Glutamatergic neuron (in vitro differentiated cells): ENCODE results near the gene CHRNA7. TPM values are rescaled to one million over a fixed set of nuclear protein-coding genes. Genes with fewer than 3 reads are reported as not detected.

Experiments used
- DNase-seq: peaks from one replicate; pipeline ENCODE4 v3.0.0; 2022
- H3K27ac Mint-ChIP-seq: one replicate; pipeline ENCODE4 v1.8.0; 2020; ENCODE audit warnings: mild to moderate bottlenecking, mixed read lengths, inconsistent platforms; ENCODE audit not compliant: unreplicated experiment
- H3K27me3 Mint-ChIP-seq: one replicate; pipeline ENCODE4 v1.8.0; 2020; ENCODE audit warnings: mild to moderate bottlenecking, moderate library complexity, mixed read lengths, inconsistent platforms; ENCODE audit not compliant: unreplicated experiment
- H3K36me3 Mint-ChIP-seq: one replicate; pipeline ENCODE4 v1.8.0; 2020; ENCODE audit warnings: mild to moderate bottlenecking, mixed read lengths, inconsistent platforms; ENCODE audit not compliant: unreplicated experiment
- H3K4me1 Mint-ChIP-seq: one replicate; pipeline ENCODE4 v1.8.0; 2020; ENCODE audit warnings: mild to moderate bottlenecking, low read depth, mixed read lengths, inconsistent platforms; ENCODE audit not compliant: unreplicated experiment
- H3K4me3 Mint-ChIP-seq: one replicate; pipeline ENCODE4 v1.8.0; 2020; ENCODE audit warnings: mild to moderate bottlenecking, mixed read lengths, inconsistent platforms; ENCODE audit not compliant: unreplicated experiment
- H3K9me3 Mint-ChIP-seq: one replicate; pipeline ENCODE4 v1.8.0; 2020; ENCODE audit warnings: mild to moderate bottlenecking, moderate library complexity, mixed read lengths, inconsistent platforms; ENCODE audit not compliant: unreplicated experiment
- total RNA-seq: library from RNA; stranded (reverse); fragmentation: NEBNext Ultra II Directional; extraction: Animal tissue kit (Norgen Biotek cat#: 25700); gene quantifications from one replicate; pipeline ENCODE4 v1.2.1, GENCODE V29; 2021; ENCODE audit not compliant: unreplicated experiment
- TF ChIP-seq, protein P1 (sequence below): fragments of 200-600 bp; sonication (generic); IDR thresholded peaks from one replicate; pipeline ENCODE4 v1.5.0; 2021; ENCODE audit not compliant: partially characterized antibody, unreplicated experiment

CHRNA7 gene
- total RNA-seq, 1 donor from 2014 or later, result 19.1 TPM

DNA sequence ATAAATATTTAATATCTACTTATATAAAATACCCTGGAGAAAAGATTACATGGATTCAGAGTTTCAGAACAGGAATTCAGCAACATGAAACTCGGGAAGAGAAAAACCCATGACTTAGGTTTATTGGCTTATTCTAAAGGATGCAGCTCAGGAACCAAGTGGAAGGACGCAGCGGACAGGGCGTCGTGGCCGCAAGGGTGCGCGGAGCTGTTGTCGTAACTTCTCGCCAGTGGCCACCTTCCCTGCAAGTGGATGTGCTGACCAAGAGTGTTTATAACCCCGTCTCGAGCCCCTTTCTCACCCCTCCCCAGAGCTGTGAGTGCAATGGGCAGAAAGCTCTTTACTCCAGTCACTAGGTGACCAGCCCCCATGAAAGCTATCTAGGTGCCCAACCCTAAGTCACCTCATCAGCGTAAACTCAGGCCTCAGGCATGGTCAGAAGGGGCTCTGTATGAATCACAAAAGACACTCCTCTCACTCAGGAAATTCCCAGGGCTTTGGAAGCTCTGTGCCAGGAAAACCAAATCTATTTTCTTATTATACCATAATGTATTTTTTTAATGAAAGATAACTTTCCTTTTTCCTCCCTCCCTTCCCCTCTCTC lies 77.3 kb downstream of the CHRNA7 start:
- DNase-seq, result no peak
- Mint-ChIP-seq H3K9me3 (peaks cover 7% of the 10 kb centered on the region), H3K27me3 (no peaks in the 10 kb centered on the region), H3K36me3 (peaks cover 14% of the 10 kb centered on the region), H3K4me1 (peaks cover 18% of the 10 kb centered on the region), H3K4me3 (no peak overlapping the region), H3K27ac (no peak overlapping the region)
- TF ChIP-seq, protein P1, sequence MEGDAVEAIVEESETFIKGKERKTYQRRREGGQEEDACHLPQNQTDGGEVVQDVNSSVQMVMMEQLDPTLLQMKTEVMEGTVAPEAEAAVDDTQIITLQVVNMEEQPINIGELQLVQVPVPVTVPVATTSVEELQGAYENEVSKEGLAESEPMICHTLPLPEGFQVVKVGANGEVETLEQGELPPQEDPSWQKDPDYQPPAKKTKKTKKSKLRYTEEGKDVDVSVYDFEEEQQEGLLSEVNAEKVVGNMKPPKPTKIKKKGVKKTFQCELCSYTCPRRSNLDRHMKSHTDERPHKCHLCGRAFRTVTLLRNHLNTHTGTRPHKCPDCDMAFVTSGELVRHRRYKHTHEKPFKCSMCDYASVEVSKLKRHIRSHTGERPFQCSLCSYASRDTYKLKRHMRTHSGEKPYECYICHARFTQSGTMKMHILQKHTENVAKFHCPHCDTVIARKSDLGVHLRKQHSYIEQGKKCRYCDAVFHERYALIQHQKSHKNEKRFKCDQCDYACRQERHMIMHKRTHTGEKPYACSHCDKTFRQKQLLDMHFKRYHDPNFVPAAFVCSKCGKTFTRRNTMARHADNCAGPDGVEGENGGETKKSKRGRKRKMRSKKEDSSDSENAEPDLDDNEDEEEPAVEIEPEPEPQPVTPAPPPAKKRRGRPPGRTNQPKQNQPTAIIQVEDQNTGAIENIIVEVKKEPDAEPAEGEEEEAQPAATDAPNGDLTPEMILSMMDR, result no peak

DNA sequence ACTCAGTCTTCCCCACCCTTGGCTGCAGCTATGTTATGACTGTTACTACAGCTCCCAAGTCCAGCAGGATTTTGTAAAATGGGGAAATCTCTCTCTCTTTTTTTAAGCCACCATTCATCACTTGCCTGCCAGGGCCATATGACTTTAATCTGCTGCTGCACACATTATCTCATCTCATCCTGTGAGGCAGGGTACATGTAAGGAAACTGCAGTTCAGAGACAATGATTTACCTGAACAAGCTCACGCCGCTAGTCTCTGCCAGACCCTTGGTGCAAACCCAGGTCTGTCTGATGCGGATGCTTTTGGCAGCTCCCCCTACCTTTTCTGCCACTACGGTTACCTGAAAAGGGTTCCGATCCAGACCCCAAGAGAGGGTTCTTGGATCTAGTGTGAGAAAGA lies 78.3 kb downstream of the CHRNA7 start:
- peaks cover 7% of the 10 kb centered on the region for H3K36me3 Mint-ChIP-seq
- no peaks in the 10 kb centered on the region for H3K27me3 Mint-ChIP-seq
- DNase-seq, result no peak
- peaks cover 18% of the 10 kb centered on the region for H3K4me1 Mint-ChIP-seq
- H3K9me3 Mint-ChIP-seq, result peaks cover 5% of the 10 kb centered on the region
- H3K4me3 Mint-ChIP-seq, result no peak overlapping the region
- TF ChIP-seq, protein P1, result no peak
- H3K27ac Mint-ChIP-seq, result no peak overlapping the region

DNA sequence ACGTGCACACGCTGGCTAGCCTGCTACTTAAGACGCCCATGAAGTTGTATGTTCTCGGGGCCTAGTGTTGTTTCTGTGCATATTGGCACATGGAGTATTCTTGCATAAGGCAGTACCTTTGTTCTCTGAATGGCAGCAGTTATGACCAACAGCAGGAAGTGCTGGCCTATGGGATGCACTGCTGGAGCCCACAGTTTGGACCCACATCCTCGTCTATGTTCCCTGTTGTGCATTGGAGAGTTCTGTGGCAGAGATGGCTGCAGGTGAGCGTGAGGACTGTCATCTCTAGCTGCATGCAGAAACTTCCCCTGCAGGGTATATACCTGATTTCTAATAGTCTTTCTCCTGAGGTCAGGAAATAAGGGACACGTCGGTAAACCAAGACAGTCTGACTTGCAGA lies 81.8 kb downstream of the CHRNA7 start:
- Mint-ChIP-seq H3K4me1 (peaks cover 7% of the 10 kb centered on the region), H3K4me3 (no peak overlapping the region), H3K9me3 (no peaks in the 10 kb centered on the region), H3K27me3 (no peaks in the 10 kb centered on the region), H3K27ac (no peak overlapping the region), H3K36me3 (no peaks in the 10 kb centered on the region)
- DNase-seq, result no peak
- TF ChIP-seq, protein P1, result no peak

DNA sequence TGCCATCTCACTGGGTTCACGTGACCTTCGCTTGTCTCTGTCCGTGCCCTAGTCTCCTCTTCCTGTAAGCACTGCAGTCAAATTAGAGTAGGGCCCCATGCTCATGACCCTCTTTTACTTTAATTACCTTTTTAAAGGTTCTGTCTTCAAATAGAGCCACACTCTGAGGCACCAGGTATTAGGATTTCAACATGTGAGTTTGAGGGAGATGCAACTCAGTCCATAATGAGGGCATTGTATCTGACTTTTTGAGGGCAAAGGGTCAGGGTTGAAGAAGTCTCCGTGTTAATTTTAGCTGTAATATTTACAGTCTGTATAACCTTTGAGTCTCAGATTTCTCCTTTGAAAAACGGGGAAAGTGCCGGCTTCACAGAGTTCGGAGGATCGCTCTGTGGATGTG lies 82.9 kb downstream of the CHRNA7 start:
- no peaks in the 10 kb centered on the region for H3K36me3 Mint-ChIP-seq
- no peaks in the 10 kb centered on the region for H3K9me3 Mint-ChIP-seq
- TF ChIP-seq, protein P1, result no peak
- no peak overlapping the region for H3K27ac Mint-ChIP-seq
- DNase-seq, result no peak
- H3K27me3 Mint-ChIP-seq, result no peaks in the 10 kb centered on the region
- H3K4me3 Mint-ChIP-seq, result no peak overlapping the region
- H3K4me1 Mint-ChIP-seq, result peaks cover 7% of the 10 kb centered on the region

DNA sequence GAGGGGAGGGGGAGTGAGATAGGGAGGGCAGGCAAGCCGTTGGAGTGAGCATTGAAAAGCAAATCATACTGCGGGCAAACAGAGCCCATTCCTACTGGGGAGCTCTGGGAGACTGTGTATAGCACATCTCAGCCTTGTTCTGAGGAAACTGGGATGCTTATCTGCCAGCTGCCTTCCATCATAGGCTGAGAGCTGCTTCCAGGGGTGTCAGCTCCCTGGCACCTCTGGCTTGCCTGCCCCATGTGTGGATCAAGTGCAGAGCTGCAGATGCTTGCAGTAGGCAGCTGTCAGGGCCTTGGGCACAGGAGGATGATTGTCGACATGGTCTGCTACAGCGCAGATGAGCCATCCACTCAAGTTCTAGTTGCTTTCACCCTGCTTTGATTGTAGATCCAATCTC lies 86.8 kb downstream of the CHRNA7 start:
- DNase-seq, result no peak
- Mint-ChIP-seq H3K27me3 (no peaks in the 10 kb centered on the region), H3K9me3 (no peaks in the 10 kb centered on the region), H3K4me1 (peaks cover 2% of the 10 kb centered on the region), H3K27ac (no peak overlapping the region), H3K4me3 (no peak overlapping the region), H3K36me3 (no peaks in the 10 kb centered on the region)
- TF ChIP-seq, protein P1, result no peak
